Breast epithelium (tissue), 4 donors: ENCODE results near the gene DPEP1. TPM values are rescaled to one million over a fixed set of nuclear protein-coding genes. Genes with fewer than 3 reads are reported as not detected.
A peak's percentile ranks its signal among the peaks of the same experiment; 100 is the strongest.

ENCODE experiments used
- DNase-seq, 2 donors: peaks; one replicate each; pipeline ENCODE4 v3.0.0-alpha.2; 2019; ENCODE audit warnings: low spot score in 2 of 2
- H3K27ac ChIP-seq, 2 donors: fragments of 200-600 bp; sonication (generic) in 1 of 2; one replicate each; pipeline ENCODE4 v1.5.1; 2016 to 2019; ENCODE audit warnings: mild to moderate bottlenecking in 1 of 2
- H3K27me3 ChIP-seq, 2 donors: fragments of 200-600 bp; sonication (generic) in 1 of 2; one replicate each; pipeline versions ENCODE4 v1.5.1 to v1.6.0; 2017 to 2019; ENCODE audit warnings: control low read depth in 1 of 2, mild to moderate bottlenecking in 1 of 2
- H3K36me3 ChIP-seq: fragments of 200-600 bp; one replicate; pipeline ENCODE4 v1.5.1; 2019
- H3K4me1 ChIP-seq, 2 donors: fragments of 200-600 bp; sonication (generic); one replicate each; pipeline ENCODE4 v1.5.1; 2016 to 2019; ENCODE audit warnings: control low read depth in 1 of 2
- H3K4me3 ChIP-seq, 3 donors: fragments of 200-600 bp; sonication (generic); 1 replicate in 2 of 3; 2 replicates in 1 of 3; pipeline ENCODE4 v1.5.1; 2016 to 2019; ENCODE audit warnings: mild to moderate bottlenecking in 3 of 3, moderate library complexity in 2 of 3
- H3K9me3 ChIP-seq, 2 donors: fragments of 200-600 bp; sonication (generic) in 1 of 2; one replicate each; pipeline ENCODE4 v1.5.1; 2016 to 2019; ENCODE audit warnings: control low read depth in 1 of 2
- POLR2A ChIP-seq: fragments of 450-650 bp; IDR thresholded peaks from one replicate; pipeline ENCODE4 v1.6.1; 2016; ENCODE audit warnings: antibody characterized with exemption, mild to moderate bottlenecking, moderate library complexity
- POLR2AphosphoS5 ChIP-seq, 3 donors: sonication (generic); formaldehyde crosslinking; IDR thresholded peaks; one replicate each; pipeline ENCODE4 v1.6.1; 2017; ENCODE audit warnings: antibody characterized with exemption in 3 of 3
- intact Hi-C: fragments of 100-400 bp; cut with DNase I; formaldehyde crosslinking; loops from one replicate; pipeline ENCODE4 v1.15.1; 2023; ENCODE audit warnings: low total_unique reads
- total RNA-seq, 3 donors: library from RNA; depleted of rRNA; stranded (reverse); fragments of >200 nt; gene quantifications; one replicate each; pipeline ENCODE4 v1.1.0, GENCODE V29; 2016
- TF ChIP-seq, protein P1 (sequence below), 3 donors: fragments of 450-650 bp; IDR thresholded peaks; one replicate each; pipeline ENCODE4 v1.5.1; 2016 to 2017; ENCODE audit warnings: antibody characterized with exemption in 3 of 3, mild to moderate bottlenecking in 3 of 3, moderate library complexity in 3 of 3

The DPEP1 gene
- total RNA-seq, 3 donors from 2014 or later, result 0.59 to 0.98 (median 0.80) TPM

GRCh38 chr16:89612415-89613166 lies 851 bp upstream of the DPEP1 start:
- no peaks in the 10 kb centered on the region for H3K4me1 ChIP-seq
- H3K27me3 ChIP-seq, result peaks cover 0 to 7% of the 10 kb centered on the region in 2 donors
- intact Hi-C loops, result no loop called here
- no peaks in the 10 kb centered on the region for H3K36me3 ChIP-seq
- TF ChIP-seq POLR2AphosphoS5 (IDR thresholded peaks at IDR 0.05) (no peak), POLR2A (no peak)
- TF ChIP-seq, protein P1, sequence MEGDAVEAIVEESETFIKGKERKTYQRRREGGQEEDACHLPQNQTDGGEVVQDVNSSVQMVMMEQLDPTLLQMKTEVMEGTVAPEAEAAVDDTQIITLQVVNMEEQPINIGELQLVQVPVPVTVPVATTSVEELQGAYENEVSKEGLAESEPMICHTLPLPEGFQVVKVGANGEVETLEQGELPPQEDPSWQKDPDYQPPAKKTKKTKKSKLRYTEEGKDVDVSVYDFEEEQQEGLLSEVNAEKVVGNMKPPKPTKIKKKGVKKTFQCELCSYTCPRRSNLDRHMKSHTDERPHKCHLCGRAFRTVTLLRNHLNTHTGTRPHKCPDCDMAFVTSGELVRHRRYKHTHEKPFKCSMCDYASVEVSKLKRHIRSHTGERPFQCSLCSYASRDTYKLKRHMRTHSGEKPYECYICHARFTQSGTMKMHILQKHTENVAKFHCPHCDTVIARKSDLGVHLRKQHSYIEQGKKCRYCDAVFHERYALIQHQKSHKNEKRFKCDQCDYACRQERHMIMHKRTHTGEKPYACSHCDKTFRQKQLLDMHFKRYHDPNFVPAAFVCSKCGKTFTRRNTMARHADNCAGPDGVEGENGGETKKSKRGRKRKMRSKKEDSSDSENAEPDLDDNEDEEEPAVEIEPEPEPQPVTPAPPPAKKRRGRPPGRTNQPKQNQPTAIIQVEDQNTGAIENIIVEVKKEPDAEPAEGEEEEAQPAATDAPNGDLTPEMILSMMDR (IDR thresholded peaks at IDR 0.05), result no peak
- no peak overlapping the region for H3K4me3 ChIP-seq
- H3K9me3 ChIP-seq, result no peaks in the 10 kb centered on the region
- no peak overlapping the region for H3K27ac ChIP-seq
- no peak for DNase-seq

- intact Hi-C loops, result no loop called here
- peaks cover 0 to 13% of the 10 kb centered on the region in 2 donors for H3K27me3 ChIP-seq
- no peaks in the 10 kb centered on the region for H3K36me3 ChIP-seq
- TF ChIP-seq POLR2AphosphoS5 (IDR thresholded peaks at IDR 0.05), result no peak
- no peak for TF ChIP-seq POLR2A
- TF ChIP-seq, protein P1 (IDR thresholded peaks at IDR 0.05), result no peak
- H3K27ac ChIP-seq, result no peak overlapping the region
- H3K4me3 ChIP-seq, result no peak overlapping the region
- DNase-seq, result no peak
- no peaks in the 10 kb centered on the region for H3K9me3 ChIP-seq
- H3K4me1 ChIP-seq, result no peaks in the 10 kb centered on the region
Observed at GRCh38 chr16:89613954-89614459, 565 bp downstream of the DPEP1 start.

GRCh38 chr16:89615176-89615575 lies 1.7 kb downstream of the DPEP1 start:
- Histone ChIP-seq H3K27ac (no peak overlapping the region), H3K4me3 (no peak overlapping the region), H3K36me3 (no peaks in the 10 kb centered on the region), H3K27me3 (peaks cover 0 to 17% of the 10 kb centered on the region in 2 donors), H3K9me3 (no peaks in the 10 kb centered on the region), H3K4me1 (no peaks in the 10 kb centered on the region)
- no peak for TF ChIP-seq POLR2AphosphoS5 (IDR thresholded peaks at IDR 0.05)
- TF ChIP-seq POLR2A, result no peak
- TF ChIP-seq, protein P1 (IDR thresholded peaks at IDR 0.05), result no peak
- no peak for DNase-seq
- intact Hi-C loops, result no loop called here

GRCh38 chr16:89615596-89616090 lies 2.2 kb downstream of the DPEP1 start:
- no peaks in the 10 kb centered on the region for H3K9me3 ChIP-seq

More at GRCh38 chr16:89615596-89616090, 2.2 kb downstream of the DPEP1 start:
- no peaks in the 10 kb centered on the region for H3K36me3 ChIP-seq
- no peak overlapping the region for H3K4me3 ChIP-seq
- DNase-seq, result no peak
- peaks cover 0 to 17% of the 10 kb centered on the region in 2 donors for H3K27me3 ChIP-seq
- H3K27ac ChIP-seq, result no peak overlapping the region
- H3K4me1 ChIP-seq, result no peaks in the 10 kb centered on the region
- intact Hi-C loops, result no loop called here
- TF ChIP-seq POLR2A, result no peak
- TF ChIP-seq, protein P1 (IDR thresholded peaks at IDR 0.05), result peak in 2 of 3 donors; percentile 34 to 35
